WERI-Rb-1 (cell line): ENCODE measurements around the gene SLCO2A1.

Source experiments
- DNase-seq: peaks from one replicate; pipeline ENCODE4 v3.0.0-alpha.2; 2020
- H3K27ac ChIP-seq: fragments of 250-450 bp; sonication (Bioruptor Pico); 2 replicates; pipeline ENCODE4 v1.5.1; 2020; ENCODE audit warnings: mild to moderate bottlenecking, moderate library complexity
- H3K27me3 ChIP-seq: fragments of 250-450 bp; sonication (Bioruptor Pico); 2 replicates; pipeline ENCODE4 v1.5.1; 2021; ENCODE audit warnings: mild to moderate bottlenecking, low read depth, moderate library complexity; ENCODE audit not compliant: insufficient read depth, severe bottlenecking
- H3K36me3 ChIP-seq: fragments of 250-450 bp; sonication (Bioruptor Pico); 2 replicates; pipeline ENCODE4 v1.5.1; 2020; ENCODE audit warnings: mild to moderate bottlenecking, moderate library complexity
- H3K4me3 ChIP-seq: 2 replicates; pipeline ENCODE4 v1.5.1; 2011; ENCODE audit warnings: low read depth, mild to moderate bottlenecking, control low read depth, low read length
- H3K9me3 ChIP-seq: fragments of 250-450 bp; sonication (Bioruptor Pico); 2 replicates; pipeline ENCODE4 v1.5.1; 2021; ENCODE audit warnings: mild to moderate bottlenecking, moderate library complexity; ENCODE audit not compliant: severe bottlenecking
- CTCF ChIP-seq: IDR thresholded peaks from 2 replicates; pipeline ENCODE4 v1.5.1; 2011; ENCODE audit warnings: low read depth, mild to moderate bottlenecking, control low read depth, inconsistent platforms, low read length

SLCO2A1 gene

GRCh38 chr3:133992951-133993620 lies 36.6 kb downstream of the SLCO2A1 start:
- no peak for TF ChIP-seq CTCF
- H3K36me3 ChIP-seq, result no peaks in the 10 kb centered on the region
- no peaks in the 10 kb centered on the region for H3K9me3 ChIP-seq
- no peak overlapping the region for H3K27ac ChIP-seq
- DNase-seq, result no peak
- no peaks in the 10 kb centered on the region for H3K27me3 ChIP-seq
- no peak overlapping the region for H3K4me3 ChIP-seq

- no peaks in the 10 kb centered on the region for H3K9me3 ChIP-seq
- no peak for DNase-seq
- TF ChIP-seq CTCF, result no peak
- H3K4me3 ChIP-seq, result no peak overlapping the region
- H3K27ac ChIP-seq, result no peak overlapping the region
- no peaks in the 10 kb centered on the region for H3K27me3 ChIP-seq
- H3K36me3 ChIP-seq, result no peaks in the 10 kb centered on the region
Observed at GRCh38 chr3:133992381-133992780, 37.3 kb downstream of the SLCO2A1 start.

GRCh38 chr3:133991637-133992036 lies 38.1 kb downstream of the SLCO2A1 start:
- Histone ChIP-seq H3K9me3 (no peaks in the 10 kb centered on the region), H3K27me3 (no peaks in the 10 kb centered on the region), H3K27ac (no peak overlapping the region), H3K36me3 (no peaks in the 10 kb centered on the region), H3K4me3 (no peak overlapping the region)
- DNase-seq, result no peak
- no peak for TF ChIP-seq CTCF

- no peaks in the 10 kb centered on the region for H3K36me3 ChIP-seq
- H3K27ac ChIP-seq, result no peak overlapping the region
- no peak overlapping the region for H3K4me3 ChIP-seq
- no peaks in the 10 kb centered on the region for H3K9me3 ChIP-seq
- DNase-seq, result no peak
- TF ChIP-seq CTCF, result no peak
- H3K27me3 ChIP-seq, result no peaks in the 10 kb centered on the region
Observed at GRCh38 chr3:133991209-133991608, 38.5 kb downstream of the SLCO2A1 start.

GRCh38 chr3:133989936-133990702 lies 39.6 kb downstream of the SLCO2A1 start:
- DNase-seq, result peak; percentile 75

More at GRCh38 chr3:133989936-133990702, 39.6 kb downstream of the SLCO2A1 start:
- Histone ChIP-seq H3K4me3 (no peak overlapping the region), H3K36me3 (no peaks in the 10 kb centered on the region), H3K27me3 (no peaks in the 10 kb centered on the region), H3K27ac (peak overlapping the region; percentile 57), H3K9me3 (no peaks in the 10 kb centered on the region)
- TF ChIP-seq CTCF, result no peak
